GM12872 (cell line): ENCODE measurements around the gene WDR81.

ENCODE experiments used
- CTCF ChIP-seq: IDR thresholded peaks from 3 replicates; pipeline ENCODE4 v1.5.1; 2011; ENCODE audit warnings: low read depth, mild to moderate bottlenecking, low read length, moderate library complexity; ENCODE audit not compliant: insufficient read depth

The WDR81 gene

DNA sequence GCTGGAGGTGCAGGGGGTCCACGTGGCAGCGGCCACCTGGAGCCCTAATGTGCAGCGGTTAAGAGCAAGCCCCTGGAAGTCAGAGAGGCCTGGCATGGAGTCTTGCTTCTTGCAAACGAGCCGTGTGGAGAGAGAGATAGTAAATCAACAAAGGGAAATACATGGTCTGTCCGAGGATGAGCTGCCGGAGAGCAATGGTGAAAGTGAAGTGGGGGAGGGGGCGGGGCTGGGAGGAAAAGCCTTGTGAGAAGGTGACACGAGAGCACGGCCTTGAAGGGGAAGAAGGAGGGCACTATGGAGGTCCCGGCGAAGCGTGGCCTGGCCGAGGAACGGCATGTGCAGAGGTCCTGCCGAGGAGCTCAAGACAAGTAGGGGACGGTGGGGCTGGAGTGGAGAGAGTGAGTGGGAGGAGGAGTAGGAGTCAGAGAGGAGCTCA, 31.3 kb downstream of the WDR81 start:
- TF ChIP-seq CTCF, result no peak

DNA sequence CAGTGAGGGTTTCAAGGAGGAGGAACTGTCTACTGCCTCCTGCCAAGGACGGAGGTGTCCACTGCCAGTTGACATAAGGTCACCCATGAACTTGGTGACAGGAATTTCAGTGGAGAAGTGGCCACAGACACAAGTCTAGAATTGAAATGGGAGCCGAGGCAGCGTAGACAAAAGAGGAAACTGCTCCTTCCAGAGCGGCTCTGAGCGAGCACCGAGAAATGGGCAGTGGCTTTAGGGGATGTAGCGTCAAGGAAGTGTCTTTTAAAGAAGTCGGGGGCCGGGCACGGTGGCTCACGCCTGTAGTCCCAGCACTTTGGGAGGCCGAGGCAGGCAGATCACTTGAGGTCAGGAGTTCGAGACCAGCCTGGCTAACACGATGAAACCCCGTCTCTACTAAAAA, 34.3 kb downstream of the WDR81 start:
- no peak for TF ChIP-seq CTCF

DNA sequence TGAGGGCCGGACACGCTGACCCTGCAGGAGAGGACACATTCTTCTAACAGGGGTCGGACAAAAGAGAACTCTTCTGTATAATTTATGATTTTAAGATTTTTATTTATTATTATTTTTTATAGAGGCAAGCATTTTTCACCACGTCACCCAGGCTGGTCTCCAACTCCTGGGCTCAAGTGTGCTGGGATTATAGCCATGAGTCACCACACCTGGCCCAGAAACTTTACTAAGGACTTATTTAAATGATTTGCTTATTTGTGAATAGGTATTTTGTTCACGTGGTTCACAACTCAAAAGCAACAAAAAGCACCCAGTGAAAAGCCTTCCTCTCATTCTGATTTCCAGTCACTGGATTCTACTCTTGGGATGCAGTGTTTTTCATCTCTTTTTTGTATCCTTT, 35.0 kb downstream of the WDR81 start:
- TF ChIP-seq CTCF, result no peak

GRCh38 chr17:1762233-1762900, 37.9 kb downstream of the WDR81 start:
- TF ChIP-seq CTCF, result no peak

- TF ChIP-seq CTCF, result no peak
Observed at GRCh38 chr17:1762901-1763898, 38.7 kb downstream of the WDR81 start.

DNA sequence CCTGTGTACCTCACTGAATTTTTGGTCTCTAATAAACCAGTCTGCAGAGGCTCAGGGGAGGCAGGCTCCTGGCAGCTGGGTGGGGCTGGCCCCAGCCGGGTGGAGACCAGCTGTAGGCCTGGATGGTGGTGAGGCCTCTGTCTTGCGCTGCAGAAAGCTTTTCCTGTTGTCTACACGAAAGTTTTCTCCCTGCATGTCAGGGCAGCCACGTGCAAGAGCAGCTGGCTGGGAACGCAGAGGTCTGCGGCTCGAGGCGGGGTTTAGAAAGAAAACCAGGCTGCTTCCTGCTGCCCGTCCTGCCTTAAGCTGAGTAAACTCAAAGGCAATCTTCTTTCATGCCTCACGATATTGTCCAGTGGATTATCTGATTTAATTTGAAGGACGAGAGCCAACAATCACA, 39.8 kb downstream of the WDR81 start:
- TF ChIP-seq CTCF, result no peak

DNA sequence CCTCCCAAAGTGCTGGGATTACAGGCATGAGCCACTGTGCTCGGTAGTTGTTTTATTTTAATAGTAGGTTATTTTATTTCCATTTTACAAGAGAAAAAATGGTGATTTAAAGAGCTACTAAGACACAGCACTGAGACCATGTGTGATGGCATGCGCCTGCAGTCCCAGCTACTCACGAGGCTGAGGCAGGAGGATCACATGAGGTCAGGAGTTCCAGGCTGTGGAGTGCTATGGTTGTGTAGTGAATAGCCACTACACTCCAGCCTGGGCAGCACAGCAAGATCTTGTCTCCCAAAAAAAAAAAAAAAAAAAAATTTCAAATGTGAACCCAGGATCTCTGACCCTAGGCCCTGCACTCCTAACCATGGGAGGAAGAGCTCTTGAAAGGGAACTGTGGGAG, 41.1 kb downstream of the WDR81 start:
- TF ChIP-seq CTCF, result no peak
